ENCODE results near the gene HAPLN3. TPM values are rescaled to one million over a fixed set of nuclear protein-coding genes. Genes with fewer than 3 reads are reported as not detected.
A peak's percentile ranks its signal among the peaks of the same experiment; 100 is the strongest.

HAPLN3 gene
- polyA plus RNA-seq, 1 donor: 2.8 TPM

DNA sequence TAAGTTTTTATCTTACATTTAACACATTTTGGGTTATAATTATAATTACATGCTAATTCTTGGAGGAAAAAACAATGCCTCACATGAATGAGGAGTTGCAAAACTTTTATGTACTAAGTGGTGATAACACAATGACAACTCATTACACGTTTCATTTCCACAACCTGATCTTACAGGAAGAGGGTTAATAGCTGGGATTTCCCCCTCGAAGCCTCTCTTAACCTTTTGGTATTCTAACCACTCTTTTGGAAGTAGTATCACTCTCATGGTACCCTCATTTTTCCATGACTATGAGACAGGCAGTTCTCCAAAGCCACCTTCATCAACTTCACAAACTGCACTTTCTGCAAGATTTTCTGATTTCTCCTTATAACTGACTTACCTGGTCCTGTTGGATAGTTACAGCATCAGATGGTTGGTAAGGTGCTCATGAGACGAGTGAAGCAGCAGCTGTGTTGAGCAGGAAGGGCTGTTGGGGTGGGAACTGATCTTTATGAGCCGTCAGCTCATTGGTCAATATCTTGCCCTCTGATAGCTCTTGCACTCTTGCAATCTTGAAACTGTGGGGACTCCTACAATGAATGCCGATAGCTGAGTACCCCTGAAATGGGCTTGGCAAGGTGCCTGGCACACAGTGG lies 50.5 kb downstream of the HAPLN3 start:
- no peak overlapping the region for H3K27ac ChIP-seq (ENCODE audit: low read length)
- H3K27me3 ChIP-seq (ENCODE audit: control insufficient read depth, insufficient read depth, low read length): no peaks in the 10 kb centered on the region
- H3K4me3 ChIP-seq (ENCODE audit: low read length): no peak overlapping the region
- no peaks in the 10 kb centered on the region for H3K9me3 ChIP-seq (ENCODE audit: control insufficient read depth, low read depth, low read length)
- 20% methylated on average over 1 of the region's 5 CpGs for WGBS (ENCODE audit: insufficient coverage, low lambda C conversion rate)
- H3K4me1 ChIP-seq (ENCODE audit: control insufficient read depth, insufficient read depth, low read length): no peaks in the 10 kb centered on the region
- DNase-seq: no peak
- H3K36me3 ChIP-seq (ENCODE audit: control insufficient read depth, insufficient read depth, low read length): no peaks in the 10 kb centered on the region

DNA sequence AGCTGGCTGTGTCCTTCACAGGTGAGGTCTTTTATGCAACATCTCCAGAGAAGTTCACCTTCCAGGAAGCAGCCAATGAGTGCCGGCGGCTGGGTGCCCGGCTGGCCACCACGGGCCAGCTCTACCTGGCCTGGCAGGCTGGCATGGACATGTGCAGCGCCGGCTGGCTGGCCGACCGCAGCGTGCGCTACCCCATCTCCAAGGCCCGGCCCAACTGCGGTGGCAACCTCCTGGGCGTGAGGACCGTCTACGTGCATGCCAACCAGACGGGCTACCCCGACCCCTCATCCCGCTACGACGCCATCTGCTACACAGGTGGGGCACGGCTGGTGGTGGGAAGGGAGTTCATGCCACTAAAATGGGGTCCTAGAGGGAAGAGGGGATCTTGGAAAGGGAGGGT lies 52.0 kb downstream of the HAPLN3 start:
- Histone ChIP-seq H3K4me3 (ENCODE audit: low read length) (no peak overlapping the region), H3K4me1 (ENCODE audit: control insufficient read depth, insufficient read depth, low read length) (no peaks in the 10 kb centered on the region), H3K27me3 (ENCODE audit: control insufficient read depth, insufficient read depth, low read length) (no peaks in the 10 kb centered on the region), H3K36me3 (ENCODE audit: control insufficient read depth, insufficient read depth, low read length) (no peaks in the 10 kb centered on the region), H3K27ac (ENCODE audit: low read length) (no peak overlapping the region), H3K9me3 (ENCODE audit: control insufficient read depth, low read depth, low read length) (no peaks in the 10 kb centered on the region)
- DNase-seq: no peak
- no CpG with 5 or more reads among the region's 21 CpGs for WGBS (ENCODE audit: insufficient coverage, low lambda C conversion rate)

DNA sequence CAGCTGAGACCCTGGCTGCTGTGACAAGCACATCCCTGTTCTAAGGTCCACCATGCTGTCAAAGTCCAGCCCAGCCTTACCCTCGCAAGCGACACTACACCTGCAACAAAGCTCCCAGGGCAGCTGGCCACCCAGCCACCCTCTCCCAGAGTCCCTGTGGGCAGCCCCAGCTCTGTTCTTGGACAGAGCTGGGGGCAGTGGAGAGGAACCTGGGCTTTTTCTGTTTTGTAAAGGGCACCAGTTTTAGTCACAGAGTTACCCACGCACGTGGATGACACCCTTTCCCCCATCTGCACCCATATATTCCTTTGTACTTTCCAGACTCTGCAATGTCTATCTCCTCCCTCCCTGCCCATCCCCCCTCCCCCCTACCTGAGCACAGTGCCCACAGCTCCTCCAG lies 53.2 kb downstream of the HAPLN3 start:
- WGBS (ENCODE audit: insufficient coverage, low lambda C conversion rate): no CpG with 5 or more reads among the region's 4 CpGs
- H3K27ac ChIP-seq (ENCODE audit: low read length): no peak overlapping the region
- no peaks in the 10 kb centered on the region for H3K4me1 ChIP-seq (ENCODE audit: control insufficient read depth, insufficient read depth, low read length)
- no peaks in the 10 kb centered on the region for H3K9me3 ChIP-seq (ENCODE audit: control insufficient read depth, low read depth, low read length)
- DNase-seq: peak; percentile 27 to 40
- H3K27me3 ChIP-seq (ENCODE audit: control insufficient read depth, insufficient read depth, low read length): no peaks in the 10 kb centered on the region
- no peaks in the 10 kb centered on the region for H3K36me3 ChIP-seq (ENCODE audit: control insufficient read depth, insufficient read depth, low read length)
- H3K4me3 ChIP-seq (ENCODE audit: low read length): no peak overlapping the region

DNA sequence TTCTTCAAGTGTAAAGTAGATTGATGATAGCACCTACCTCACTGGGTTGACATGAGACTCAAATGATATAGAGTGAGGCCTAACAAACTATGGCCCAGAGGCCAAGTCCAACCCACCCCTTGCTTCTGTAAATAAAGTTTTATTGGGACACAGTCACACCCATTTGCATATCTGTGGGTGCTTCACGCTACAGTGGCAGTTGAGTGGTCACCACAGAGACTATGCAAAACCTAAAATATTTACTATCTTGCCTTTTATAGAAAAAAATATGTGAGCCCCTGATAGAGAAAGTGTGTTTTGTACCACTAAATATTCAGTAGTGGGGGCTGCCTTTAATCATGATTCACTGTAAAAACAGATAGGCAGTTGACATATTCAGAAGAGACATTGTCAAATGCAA lies 54.1 kb downstream of the HAPLN3 start:
- Histone ChIP-seq H3K4me3 (ENCODE audit: low read length) (no peak overlapping the region), H3K36me3 (ENCODE audit: control insufficient read depth, insufficient read depth, low read length) (no peaks in the 10 kb centered on the region), H3K27ac (ENCODE audit: low read length) (no peak overlapping the region), H3K27me3 (ENCODE audit: control insufficient read depth, insufficient read depth, low read length) (no peaks in the 10 kb centered on the region), H3K4me1 (ENCODE audit: control insufficient read depth, insufficient read depth, low read length) (no peaks in the 10 kb centered on the region), H3K9me3 (ENCODE audit: control insufficient read depth, low read depth, low read length) (no peaks in the 10 kb centered on the region)
- no peak for DNase-seq
- no CpG with 5 or more reads among the region's 1 CpG for WGBS (ENCODE audit: insufficient coverage, low lambda C conversion rate)

DNA sequence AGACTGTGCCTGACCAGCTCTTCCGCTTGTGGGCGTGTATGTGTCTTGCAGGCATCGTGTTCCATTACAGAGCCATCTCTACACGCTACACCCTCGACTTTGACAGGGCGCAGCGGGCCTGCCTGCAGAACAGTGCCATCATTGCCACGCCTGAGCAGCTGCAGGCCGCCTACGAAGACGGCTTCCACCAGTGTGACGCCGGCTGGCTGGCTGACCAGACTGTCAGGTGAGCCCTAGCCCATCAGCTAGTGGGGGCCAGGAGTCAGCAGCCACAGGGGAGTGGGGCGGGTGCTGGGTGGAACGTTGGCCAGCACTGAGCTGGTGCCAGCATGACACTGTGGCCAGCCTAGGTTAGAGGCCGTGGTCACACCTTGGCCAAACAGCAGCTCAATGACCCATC lies 55.4 kb downstream of the HAPLN3 start:
- no peaks in the 10 kb centered on the region for H3K9me3 ChIP-seq (ENCODE audit: control insufficient read depth, low read depth, low read length)
- no peak overlapping the region for H3K4me3 ChIP-seq (ENCODE audit: low read length)
- H3K36me3 ChIP-seq (ENCODE audit: control insufficient read depth, insufficient read depth, low read length): no peaks in the 10 kb centered on the region
- WGBS (ENCODE audit: insufficient coverage, low lambda C conversion rate): no CpG with 5 or more reads among the region's 16 CpGs
- H3K27ac ChIP-seq (ENCODE audit: low read length): no peak overlapping the region
- H3K4me1 ChIP-seq (ENCODE audit: control insufficient read depth, insufficient read depth, low read length): no peaks in the 10 kb centered on the region
- DNase-seq: no peak
- no peaks in the 10 kb centered on the region for H3K27me3 ChIP-seq (ENCODE audit: control insufficient read depth, insufficient read depth, low read length)

DNA sequence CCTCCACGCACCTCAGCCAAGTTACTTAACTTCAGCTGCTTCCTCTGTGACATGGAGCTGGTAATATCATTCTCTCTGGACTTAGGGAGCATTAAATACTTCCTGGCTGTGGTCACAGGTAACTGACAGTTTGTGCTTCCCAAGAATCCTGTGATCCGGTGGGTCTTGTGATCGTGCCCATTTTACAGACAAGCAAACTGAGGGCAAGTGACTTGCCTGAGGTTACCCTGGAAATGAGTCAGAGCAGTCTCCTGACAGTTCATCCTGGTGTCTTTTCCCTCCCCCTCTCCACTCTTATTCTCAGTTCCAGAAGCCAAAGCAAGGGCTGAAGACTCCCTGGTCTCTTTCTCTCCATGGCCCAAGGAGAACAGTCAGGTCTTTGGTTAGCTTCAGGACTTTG lies 56.2 kb downstream of the HAPLN3 start:
- WGBS (ENCODE audit: insufficient coverage, low lambda C conversion rate): no CpG with 5 or more reads among the region's 3 CpGs

DNA sequence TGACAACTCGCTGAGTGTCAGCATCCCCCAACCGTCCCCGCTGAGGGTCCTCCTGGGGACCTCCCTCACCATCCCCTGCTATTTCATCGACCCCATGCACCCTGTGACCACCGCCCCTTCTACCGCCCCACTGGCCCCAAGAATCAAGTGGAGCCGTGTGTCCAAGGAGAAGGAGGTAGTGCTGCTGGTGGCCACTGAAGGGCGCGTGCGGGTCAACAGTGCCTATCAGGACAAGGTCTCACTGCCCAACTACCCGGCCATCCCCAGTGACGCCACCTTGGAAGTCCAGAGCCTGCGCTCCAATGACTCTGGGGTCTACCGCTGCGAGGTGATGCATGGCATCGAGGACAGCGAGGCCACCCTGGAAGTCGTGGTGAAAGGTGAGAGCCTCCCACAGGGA lies 56.7 kb downstream of the HAPLN3 start:
- no peaks in the 10 kb centered on the region for H3K4me1 ChIP-seq (ENCODE audit: control insufficient read depth, insufficient read depth, low read length)
- no peak overlapping the region for H3K4me3 ChIP-seq (ENCODE audit: low read length)
- H3K27ac ChIP-seq (ENCODE audit: low read length): no peak overlapping the region
- no peak for DNase-seq
- H3K27me3 ChIP-seq (ENCODE audit: control insufficient read depth, insufficient read depth, low read length): no peaks in the 10 kb centered on the region
- WGBS (ENCODE audit: insufficient coverage, low lambda C conversion rate): no CpG with 5 or more reads among the region's 18 CpGs
- no peaks in the 10 kb centered on the region for H3K36me3 ChIP-seq (ENCODE audit: control insufficient read depth, insufficient read depth, low read length)
- no peaks in the 10 kb centered on the region for H3K9me3 ChIP-seq (ENCODE audit: control insufficient read depth, low read depth, low read length)

More for the DNA sequence above, 56.2 kb downstream of the HAPLN3 start:
- no peaks in the 10 kb centered on the region for H3K36me3 ChIP-seq (ENCODE audit: control insufficient read depth, insufficient read depth, low read length)
- no peaks in the 10 kb centered on the region for H3K27me3 ChIP-seq (ENCODE audit: control insufficient read depth, insufficient read depth, low read length)
- H3K4me3 ChIP-seq (ENCODE audit: low read length): no peak overlapping the region
- DNase-seq: no peak
- no peaks in the 10 kb centered on the region for H3K4me1 ChIP-seq (ENCODE audit: control insufficient read depth, insufficient read depth, low read length)
- H3K27ac ChIP-seq (ENCODE audit: low read length): no peak overlapping the region
- H3K9me3 ChIP-seq (ENCODE audit: control insufficient read depth, low read depth, low read length): no peaks in the 10 kb centered on the region

DNA sequence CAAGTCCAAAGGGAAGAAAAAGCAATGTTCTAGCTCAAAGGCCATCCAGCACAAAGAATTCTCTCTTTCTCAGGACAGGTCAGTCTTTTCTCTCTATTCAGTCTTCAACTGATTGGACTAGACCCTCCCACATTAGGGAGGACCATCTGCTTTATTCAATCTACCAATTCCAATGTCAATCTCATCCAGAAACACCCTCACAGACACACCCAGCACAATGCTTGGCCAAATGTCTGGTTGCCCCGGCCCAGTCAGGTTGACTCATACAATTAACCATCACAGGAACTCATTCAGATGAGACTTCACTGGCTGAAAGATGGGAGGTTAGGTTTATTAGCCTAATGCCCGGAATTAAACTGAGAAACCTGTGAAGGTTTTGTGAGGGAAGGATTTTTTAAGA lies 59.7 kb downstream of the HAPLN3 start:
- DNase-seq: no peak
- no CpG with 5 or more reads among the region's 2 CpGs for WGBS (ENCODE audit: insufficient coverage, low lambda C conversion rate)
- Histone ChIP-seq H3K4me3 (ENCODE audit: low read length) (no peak overlapping the region), H3K36me3 (ENCODE audit: control insufficient read depth, insufficient read depth, low read length) (no peaks in the 10 kb centered on the region), H3K27me3 (ENCODE audit: control insufficient read depth, insufficient read depth, low read length) (no peaks in the 10 kb centered on the region), H3K27ac (ENCODE audit: low read length) (no peak overlapping the region), H3K4me1 (ENCODE audit: control insufficient read depth, insufficient read depth, low read length) (no peaks in the 10 kb centered on the region), H3K9me3 (ENCODE audit: control insufficient read depth, low read depth, low read length) (no peaks in the 10 kb centered on the region)

DNA sequence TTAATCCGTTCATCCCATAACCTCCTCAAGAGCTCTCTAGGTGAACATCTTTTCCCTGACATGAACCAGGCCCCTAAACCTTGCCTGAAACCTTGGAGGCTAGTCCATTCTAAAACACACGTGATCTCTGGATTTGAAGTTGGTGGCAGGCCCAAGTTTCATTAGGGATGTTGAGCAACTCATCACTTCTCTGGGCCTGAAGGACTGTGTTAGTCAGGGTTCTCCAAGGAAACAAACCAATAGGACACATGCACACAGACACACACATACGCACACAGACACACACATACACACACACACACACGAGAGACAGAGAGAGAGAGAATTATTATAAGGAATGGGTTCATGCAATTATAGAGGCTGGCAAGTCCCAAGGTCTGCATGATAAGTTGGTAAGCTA lies 60.2 kb downstream of the HAPLN3 start:
- no peak for DNase-seq
- 67% methylated on average over 1 of the region's 4 CpGs for WGBS (ENCODE audit: insufficient coverage, low lambda C conversion rate)
- Histone ChIP-seq H3K27me3 (ENCODE audit: control insufficient read depth, insufficient read depth, low read length) (no peaks in the 10 kb centered on the region), H3K27ac (ENCODE audit: low read length) (no peak overlapping the region), H3K4me3 (ENCODE audit: low read length) (no peak overlapping the region), H3K4me1 (ENCODE audit: control insufficient read depth, insufficient read depth, low read length) (no peaks in the 10 kb centered on the region), H3K9me3 (ENCODE audit: control insufficient read depth, low read depth, low read length) (no peaks in the 10 kb centered on the region), H3K36me3 (ENCODE audit: control insufficient read depth, insufficient read depth, low read length) (no peaks in the 10 kb centered on the region)

DNA sequence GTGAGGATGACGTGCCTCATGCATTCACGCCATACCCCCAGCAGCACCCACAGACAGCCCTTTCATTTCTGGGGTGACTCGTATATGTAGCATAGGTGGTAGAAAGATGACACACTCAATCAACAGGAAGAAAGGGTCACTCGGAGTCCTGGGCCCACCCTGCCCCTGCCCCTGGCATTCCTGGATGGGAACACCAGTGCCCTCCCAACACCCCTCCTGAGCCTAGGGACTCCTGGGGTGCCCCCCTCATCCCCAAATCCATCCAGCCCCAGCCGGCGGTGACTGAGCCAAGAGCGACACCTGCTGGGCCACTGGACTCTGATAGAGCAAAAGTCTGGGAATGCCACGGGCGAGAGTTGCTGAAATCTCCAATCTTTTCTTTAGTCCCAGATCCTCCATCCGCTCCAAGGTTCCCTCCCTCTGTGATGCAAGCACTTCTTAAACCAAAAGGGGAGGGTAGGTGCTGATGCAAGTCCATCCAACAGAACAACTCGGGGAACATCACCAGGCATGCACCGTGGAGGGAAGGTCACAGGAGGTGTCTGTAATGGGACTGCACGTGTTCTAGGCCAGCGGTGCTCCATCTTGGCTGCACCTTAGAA lies 61.0 kb downstream of the HAPLN3 start:
- Histone ChIP-seq H3K27me3 (ENCODE audit: control insufficient read depth, insufficient read depth, low read length) (no peaks in the 10 kb centered on the region), H3K36me3 (ENCODE audit: control insufficient read depth, insufficient read depth, low read length) (no peaks in the 10 kb centered on the region), H3K9me3 (ENCODE audit: control insufficient read depth, low read depth, low read length) (no peaks in the 10 kb centered on the region), H3K27ac (ENCODE audit: low read length) (no peak overlapping the region), H3K4me3 (ENCODE audit: low read length) (no peak overlapping the region), H3K4me1 (ENCODE audit: control insufficient read depth, insufficient read depth, low read length) (no peaks in the 10 kb centered on the region)
- peak in 1 of 2 donors; percentile 8 for DNase-seq
- WGBS (ENCODE audit: insufficient coverage, low lambda C conversion rate): no CpG with 5 or more reads among the region's 14 CpGs

DNA sequence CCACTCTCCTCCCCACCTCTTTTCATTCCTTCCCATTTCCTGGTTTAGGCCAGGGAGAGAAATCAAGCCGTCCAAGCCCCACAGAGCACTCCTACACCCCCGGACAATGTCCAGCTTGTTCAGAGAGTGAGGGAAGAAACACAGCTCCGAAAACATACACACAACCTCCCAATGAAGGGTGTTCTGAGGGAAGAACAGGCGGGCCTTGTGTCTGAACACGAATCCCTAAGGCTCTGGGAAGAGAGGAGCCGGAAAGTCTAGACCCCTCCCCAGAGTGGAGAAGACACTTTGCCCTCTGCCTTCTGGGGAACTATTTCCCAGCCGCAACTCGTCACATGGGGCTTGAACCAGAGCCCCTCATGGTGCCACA lies 61.6 kb downstream of the HAPLN3 start:
- Histone ChIP-seq H3K9me3 (ENCODE audit: control insufficient read depth, low read depth, low read length) (no peaks in the 10 kb centered on the region), H3K36me3 (ENCODE audit: control insufficient read depth, insufficient read depth, low read length) (no peaks in the 10 kb centered on the region), H3K4me3 (ENCODE audit: low read length) (no peak overlapping the region), H3K27ac (ENCODE audit: low read length) (no peak overlapping the region), H3K27me3 (ENCODE audit: control insufficient read depth, insufficient read depth, low read length) (no peaks in the 10 kb centered on the region), H3K4me1 (ENCODE audit: control insufficient read depth, insufficient read depth, low read length) (no peaks in the 10 kb centered on the region)
- DNase-seq: no peak
- no CpG with 5 or more reads among the region's 8 CpGs for WGBS (ENCODE audit: insufficient coverage, low lambda C conversion rate)

Measured in large intestine (tissue), 3 donors.